GM06990 (cell line): ENCODE measurements around the gene LRRC45.

Experiments
- DNase-seq: peaks from one replicate; pipeline ENCODE4 v3.0.0-alpha.2; 2011; ENCODE audit not compliant: insufficient read length; ENCODE audit errors: extremely low read depth
- H3K27me3 ChIP-seq: replicated peaks from 2 replicates; pipeline ENCODE4 v1.6.0; 2011; ENCODE audit warnings: low read length; ENCODE audit not compliant: control insufficient read depth, insufficient read depth
- H3K36me3 ChIP-seq: 2 replicates; pipeline ENCODE4 v1.5.1; 2011; ENCODE audit warnings: low read length; ENCODE audit not compliant: control insufficient read depth, insufficient read depth
- H3K4me3 ChIP-seq: replicated peaks from 2 replicates; pipeline ENCODE4 v1.5.1; 2011; ENCODE audit warnings: low read depth, mild to moderate bottlenecking, control low read depth, low read length
- TF ChIP-seq, protein P1 (sequence below): IDR thresholded peaks from 2 replicates; pipeline ENCODE4 v1.5.1; 2011; ENCODE audit warnings: low read length, control low read depth, mild to moderate bottlenecking, inconsistent platforms; ENCODE audit not compliant: insufficient read depth, poor library complexity, severe bottlenecking

Gene LRRC45

GRCh38 chr17:82049106-82049505, 26.0 kb downstream of the LRRC45 start:
- H3K4me3 ChIP-seq, result no peak overlapping the region
- H3K27me3 ChIP-seq, result no peaks in the 10 kb centered on the region
- H3K36me3 ChIP-seq, result peaks cover 3% of the 10 kb centered on the region
- DNase-seq, result no peak
- TF ChIP-seq, protein P1, sequence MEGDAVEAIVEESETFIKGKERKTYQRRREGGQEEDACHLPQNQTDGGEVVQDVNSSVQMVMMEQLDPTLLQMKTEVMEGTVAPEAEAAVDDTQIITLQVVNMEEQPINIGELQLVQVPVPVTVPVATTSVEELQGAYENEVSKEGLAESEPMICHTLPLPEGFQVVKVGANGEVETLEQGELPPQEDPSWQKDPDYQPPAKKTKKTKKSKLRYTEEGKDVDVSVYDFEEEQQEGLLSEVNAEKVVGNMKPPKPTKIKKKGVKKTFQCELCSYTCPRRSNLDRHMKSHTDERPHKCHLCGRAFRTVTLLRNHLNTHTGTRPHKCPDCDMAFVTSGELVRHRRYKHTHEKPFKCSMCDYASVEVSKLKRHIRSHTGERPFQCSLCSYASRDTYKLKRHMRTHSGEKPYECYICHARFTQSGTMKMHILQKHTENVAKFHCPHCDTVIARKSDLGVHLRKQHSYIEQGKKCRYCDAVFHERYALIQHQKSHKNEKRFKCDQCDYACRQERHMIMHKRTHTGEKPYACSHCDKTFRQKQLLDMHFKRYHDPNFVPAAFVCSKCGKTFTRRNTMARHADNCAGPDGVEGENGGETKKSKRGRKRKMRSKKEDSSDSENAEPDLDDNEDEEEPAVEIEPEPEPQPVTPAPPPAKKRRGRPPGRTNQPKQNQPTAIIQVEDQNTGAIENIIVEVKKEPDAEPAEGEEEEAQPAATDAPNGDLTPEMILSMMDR, result no peak

DNA sequence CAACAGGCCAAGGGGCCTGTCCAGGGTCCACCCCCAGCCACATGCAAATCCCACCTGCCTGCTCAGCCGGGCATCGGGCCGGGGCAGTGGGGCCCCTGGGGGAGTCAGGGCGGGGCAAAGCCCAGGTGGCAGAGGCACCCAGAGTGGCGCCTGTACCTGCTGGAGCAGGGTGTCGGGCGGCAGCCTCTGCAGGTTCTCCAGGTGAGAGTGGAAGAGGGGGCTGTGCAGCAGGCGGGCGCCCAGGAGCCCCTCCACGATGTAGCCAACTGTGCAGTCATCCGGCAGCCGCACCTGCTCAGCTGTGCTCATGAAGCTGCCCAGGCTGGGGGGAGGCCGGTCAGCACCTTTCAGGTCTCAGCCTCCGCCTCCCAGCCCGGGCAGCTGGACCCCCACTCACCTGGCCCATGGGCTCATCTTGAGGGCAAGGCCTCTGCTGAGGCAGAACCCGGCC, 26.4 kb downstream of the LRRC45 start:
- H3K27me3 ChIP-seq, result no peaks in the 10 kb centered on the region
- H3K4me3 ChIP-seq, result no peak overlapping the region
- H3K36me3 ChIP-seq, result peaks cover 5% of the 10 kb centered on the region
- DNase-seq, result peak; percentile 9
- TF ChIP-seq, protein P1, result no peak

- peak; percentile 6 for DNase-seq
- Histone ChIP-seq H3K27me3 (no peaks in the 10 kb centered on the region), H3K4me3 (peak overlapping the region; percentile 89; the same call in 1 of the 2 replicates), H3K36me3 (peaks cover 10% of the 10 kb centered on the region)
- TF ChIP-seq, protein P1, result no peak
Observed at GRCh38 chr17:82050152-82050760, 27.2 kb downstream of the LRRC45 start.

DNA sequence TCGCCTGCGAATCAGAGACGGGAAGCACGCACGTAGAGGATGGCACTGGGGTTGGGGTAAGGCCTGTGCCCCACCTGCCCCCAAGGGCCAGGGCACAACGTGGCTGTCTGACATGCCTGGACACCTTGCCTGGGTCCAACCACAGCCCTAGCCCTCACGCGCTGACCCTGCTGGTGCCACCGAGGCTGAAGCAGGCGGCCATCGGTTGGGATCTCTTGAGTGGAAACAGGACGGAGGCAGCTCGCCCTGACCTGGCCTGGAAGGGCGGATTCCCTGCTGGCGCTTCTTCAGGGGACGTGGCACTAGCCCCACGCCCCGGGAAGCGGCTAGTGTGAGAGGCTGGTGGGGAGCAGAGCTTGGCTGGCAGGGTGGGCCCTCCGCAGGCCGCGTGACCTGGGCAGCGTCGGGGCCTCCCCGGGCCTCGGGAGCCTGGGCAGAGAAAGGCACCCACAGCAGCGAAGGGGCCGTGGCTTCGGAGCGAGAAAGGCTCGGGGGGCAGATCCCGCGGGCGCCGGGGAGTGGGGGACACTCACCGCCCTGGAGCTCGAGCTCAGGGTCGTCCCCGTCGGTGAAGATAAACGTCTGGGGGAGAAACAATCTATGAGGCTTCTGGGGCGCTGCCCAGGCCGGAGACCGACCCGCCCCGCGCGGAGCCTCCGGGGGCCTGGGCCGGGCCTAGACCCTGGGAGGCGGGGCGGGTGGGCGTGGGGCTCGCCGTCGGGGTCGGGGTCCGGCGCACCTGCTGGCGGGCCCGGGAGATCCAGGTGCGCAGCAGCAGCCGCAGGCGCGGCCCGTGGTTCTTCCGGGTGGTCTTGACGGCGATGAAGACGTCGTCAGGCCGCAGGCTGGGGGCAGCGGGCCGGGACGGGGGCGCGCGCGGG, 27.9 kb downstream of the LRRC45 start:
- TF ChIP-seq, protein P1, result no peak
- Histone ChIP-seq H3K27me3 (no peaks in the 10 kb centered on the region), H3K36me3 (peaks cover 16% of the 10 kb centered on the region), H3K4me3 (peak overlapping the region; percentile 89)
- peak; percentile 13 for DNase-seq

DNA sequence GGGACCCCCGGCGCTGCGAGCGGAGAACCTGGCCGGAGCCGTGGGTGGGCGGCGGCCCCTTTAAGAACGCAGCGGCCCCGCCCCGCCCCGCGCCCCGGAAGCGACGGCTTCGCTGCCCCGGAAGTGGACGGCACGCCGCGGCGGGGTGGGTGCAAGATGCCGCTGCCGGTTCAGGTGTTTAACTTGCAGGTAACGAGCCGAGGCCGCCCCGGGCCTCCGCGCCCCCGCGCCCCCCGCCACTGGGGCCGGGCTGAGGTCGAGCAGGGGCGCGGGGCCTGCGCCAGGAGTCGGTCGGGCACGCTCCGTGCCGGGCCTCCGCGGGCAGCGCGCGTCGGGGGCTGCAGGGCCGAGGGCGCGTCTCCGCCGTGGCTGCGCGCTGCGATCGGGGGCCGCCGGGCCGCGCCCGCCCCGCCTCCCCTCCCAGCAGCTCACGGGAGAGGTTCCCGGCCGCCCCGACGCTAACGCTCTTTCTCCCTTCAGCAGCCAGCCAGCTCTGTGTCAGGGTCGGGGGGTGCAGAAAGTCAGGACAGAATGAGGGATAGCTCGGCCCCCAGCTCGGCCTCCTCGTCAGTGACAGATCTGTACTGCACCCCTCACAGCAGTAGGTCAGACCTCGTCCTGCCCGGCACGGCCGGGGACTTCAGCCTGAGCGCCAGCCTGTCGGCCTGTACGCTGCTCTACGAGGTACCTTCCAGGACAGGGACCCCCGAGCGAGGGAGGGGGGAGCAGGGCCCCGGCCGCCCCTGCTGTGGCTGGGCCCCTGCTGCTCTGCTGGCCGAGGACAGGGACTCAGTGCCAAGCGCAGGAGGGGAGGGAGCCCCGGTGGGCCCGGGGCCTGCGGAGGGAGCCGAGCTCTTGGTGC, 28.9 kb downstream of the LRRC45 start, which contains the start of the genes GPS1 and RFNG:
Gene GPS1 (plus strand): TSS at position 123 of the 862 bp plus-strand sequence. CDS start 34 bp downstream, at position 157.
Gene RFNG (minus strand): TSS at position 36 of the 862 bp plus-strand sequence. CDS start 45 bp downstream, outside the sequence.
- H3K4me3 ChIP-seq, result peak within 1 kb of the TSS; percentile 89
- DNase-seq, result peak; percentile 81
- H3K36me3 ChIP-seq, result peaks cover 21% of the 10 kb centered on the region
- no peaks in the 10 kb centered on the region for H3K27me3 ChIP-seq
- TF ChIP-seq, protein P1, result no peak
